ENCODE measurements around the gene NOPCHAP1. TPM values are rescaled to one million over a fixed set of nuclear protein-coding genes. Genes with fewer than 3 reads are reported as not detected.

The NOPCHAP1 gene
- total and polyA plus RNA-seq, 12 donors: 1.4 to 18.2 (median 10.2) TPM

GRCh38 chr12:104951759-104952509 is 34.2 kb upstream of the NOPCHAP1 start:
- TF ChIP-seq, protein P1, sequence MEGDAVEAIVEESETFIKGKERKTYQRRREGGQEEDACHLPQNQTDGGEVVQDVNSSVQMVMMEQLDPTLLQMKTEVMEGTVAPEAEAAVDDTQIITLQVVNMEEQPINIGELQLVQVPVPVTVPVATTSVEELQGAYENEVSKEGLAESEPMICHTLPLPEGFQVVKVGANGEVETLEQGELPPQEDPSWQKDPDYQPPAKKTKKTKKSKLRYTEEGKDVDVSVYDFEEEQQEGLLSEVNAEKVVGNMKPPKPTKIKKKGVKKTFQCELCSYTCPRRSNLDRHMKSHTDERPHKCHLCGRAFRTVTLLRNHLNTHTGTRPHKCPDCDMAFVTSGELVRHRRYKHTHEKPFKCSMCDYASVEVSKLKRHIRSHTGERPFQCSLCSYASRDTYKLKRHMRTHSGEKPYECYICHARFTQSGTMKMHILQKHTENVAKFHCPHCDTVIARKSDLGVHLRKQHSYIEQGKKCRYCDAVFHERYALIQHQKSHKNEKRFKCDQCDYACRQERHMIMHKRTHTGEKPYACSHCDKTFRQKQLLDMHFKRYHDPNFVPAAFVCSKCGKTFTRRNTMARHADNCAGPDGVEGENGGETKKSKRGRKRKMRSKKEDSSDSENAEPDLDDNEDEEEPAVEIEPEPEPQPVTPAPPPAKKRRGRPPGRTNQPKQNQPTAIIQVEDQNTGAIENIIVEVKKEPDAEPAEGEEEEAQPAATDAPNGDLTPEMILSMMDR (IDR thresholded peaks at IDR 0.05): no peak
- TF ChIP-seq POLR2A (IDR thresholded peaks at IDR 0.05): no peak
- Histone ChIP-seq H3K9me3 (replicated peaks in 1 of 3) (no peaks in the 10 kb centered on the region), H3K27me3 (no peaks in the 10 kb centered on the region), H3K36me3 (replicated peaks in 1 of 2) (no peaks in the 10 kb centered on the region), H3K4me1 (replicated peaks in 1 of 2) (no peaks in the 10 kb centered on the region), H3K27ac (no peak overlapping the region), H3K4me3 (no peak overlapping the region)
- intact Hi-C loops (cut with DNase I): no loop called here
- 90 to 93% (median 92%) methylated on average over 5 of the region's 5 CpGs for WGBS, 4 donors
- DNase-seq: no peak

DNA sequence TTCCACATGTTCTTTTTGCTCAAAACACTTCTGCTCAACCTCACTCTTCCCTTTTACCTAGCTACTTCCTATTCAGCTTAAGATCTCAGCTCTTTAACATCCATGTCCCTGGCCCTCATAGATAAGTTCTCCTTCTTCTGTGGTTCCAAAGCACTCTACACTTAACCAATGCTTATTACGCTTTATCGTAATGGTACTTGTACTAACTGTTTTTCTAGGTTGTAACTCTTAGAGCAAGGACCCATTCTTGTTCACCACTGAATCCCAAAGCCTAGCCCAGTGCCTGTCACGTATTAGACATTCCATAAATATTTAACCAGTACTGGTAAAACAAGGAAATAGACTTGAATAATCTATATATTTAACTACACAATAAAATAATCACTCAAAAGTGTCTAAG is 33.3 kb upstream of the NOPCHAP1 start:
- H3K4me3 ChIP-seq: no peak overlapping the region
- no peaks in the 10 kb centered on the region for H3K36me3 ChIP-seq (replicated peaks in 1 of 2)
- no peak overlapping the region for H3K27ac ChIP-seq
- no peak for TF ChIP-seq POLR2A (IDR thresholded peaks at IDR 0.05)
- TF ChIP-seq, protein P1 (IDR thresholded peaks at IDR 0.05): no peak
- DNase-seq: no peak
- H3K4me1 ChIP-seq (replicated peaks in 1 of 2): peaks cover 0 to 5% of the 10 kb centered on the region in 2 donors
- H3K27me3 ChIP-seq: no peaks in the 10 kb centered on the region
- no peaks in the 10 kb centered on the region for H3K9me3 ChIP-seq (replicated peaks in 1 of 3)
- intact Hi-C loops (cut with DNase I): no loop called here
- 90 to 95% (median 94%) methylated on average over 3 of the region's 3 CpGs for WGBS, 4 donors

DNA sequence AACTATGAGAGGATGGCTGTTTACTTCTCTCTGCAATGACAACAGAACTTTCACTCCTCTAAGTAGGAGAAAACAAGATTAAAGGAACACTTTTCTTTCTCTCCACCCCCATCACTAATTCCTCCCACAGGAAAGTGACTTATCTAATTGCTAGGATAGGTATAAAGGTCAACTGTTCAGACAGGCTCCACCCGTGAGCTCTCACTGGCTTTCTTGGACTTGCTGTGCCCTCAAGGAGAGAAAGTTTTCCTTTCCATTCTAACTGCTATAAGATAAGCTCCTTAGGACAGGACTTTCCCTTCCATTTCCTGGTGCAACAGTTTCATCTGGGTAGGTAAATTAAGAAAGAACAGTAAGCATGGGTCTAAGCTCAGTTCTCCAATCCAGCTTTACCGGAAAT is 32.8 kb upstream of the NOPCHAP1 start:
- intact Hi-C loops (cut with DNase I): no loop called here
- no peak overlapping the region for H3K4me3 ChIP-seq
- H3K9me3 ChIP-seq (replicated peaks in 1 of 3): no peaks in the 10 kb centered on the region
- peaks cover 0 to 5% of the 10 kb centered on the region in 2 donors for H3K4me1 ChIP-seq (replicated peaks in 1 of 2)
- 64 to 86% (median 79%) methylated on average over 2 of the region's 2 CpGs for WGBS, 4 donors
- no peak overlapping the region for H3K27ac ChIP-seq
- no peaks in the 10 kb centered on the region for H3K36me3 ChIP-seq (replicated peaks in 1 of 2)
- no peak for DNase-seq
- H3K27me3 ChIP-seq: no peaks in the 10 kb centered on the region
- TF ChIP-seq, protein P1 (IDR thresholded peaks at IDR 0.05): no peak
- no peak for TF ChIP-seq POLR2A (IDR thresholded peaks at IDR 0.05)

DNA sequence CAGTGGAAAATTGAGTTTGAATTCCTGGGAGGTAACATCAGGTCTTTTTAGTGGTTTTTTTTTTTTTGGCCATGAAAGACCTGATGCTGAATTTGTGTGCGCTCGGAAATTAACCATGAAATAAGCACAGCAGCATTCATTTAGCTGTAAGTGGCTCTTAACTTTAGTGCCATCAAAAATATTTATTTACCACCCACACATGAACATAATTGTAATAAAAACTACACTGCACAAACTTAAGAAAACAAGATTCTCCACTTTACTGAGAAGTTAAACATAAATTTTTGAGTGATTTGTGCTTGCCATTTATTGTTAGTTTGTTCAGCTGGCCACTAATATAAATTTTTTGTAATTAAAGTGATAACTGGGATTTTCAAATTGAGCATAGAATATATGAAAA is 30.4 kb upstream of the NOPCHAP1 start:
- no peaks in the 10 kb centered on the region for H3K36me3 ChIP-seq (replicated peaks in 1 of 2)
- peaks cover 14 to 21% of the 10 kb centered on the region in 2 donors for H3K4me1 ChIP-seq (replicated peaks in 1 of 2)
- H3K27me3 ChIP-seq: no peaks in the 10 kb centered on the region
- TF ChIP-seq POLR2A (IDR thresholded peaks at IDR 0.05): no peak
- TF ChIP-seq, protein P1 (IDR thresholded peaks at IDR 0.05): no peak
- 81 to 98% (median 89%) methylated on average over 2 of the region's 2 CpGs for WGBS, 4 donors
- H3K4me3 ChIP-seq: no peak overlapping the region
- intact Hi-C loops (cut with DNase I): no loop called here
- H3K9me3 ChIP-seq (replicated peaks in 1 of 3): no peaks in the 10 kb centered on the region
- no peak overlapping the region for H3K27ac ChIP-seq
- DNase-seq: no peak
